Measurements from ENCODE around the gene ADARB2. TPM values are rescaled to one million over a fixed set of nuclear protein-coding genes. Genes with fewer than 3 reads are reported as not detected.

The ADARB2 gene
- total and polyA plus RNA-seq, 10 of the 15 experiments (the other 5 are each of a cell fraction or from before 2014, with no cell fraction given): 0.02 to 4.1 (median 0.76) TPM

DNA sequence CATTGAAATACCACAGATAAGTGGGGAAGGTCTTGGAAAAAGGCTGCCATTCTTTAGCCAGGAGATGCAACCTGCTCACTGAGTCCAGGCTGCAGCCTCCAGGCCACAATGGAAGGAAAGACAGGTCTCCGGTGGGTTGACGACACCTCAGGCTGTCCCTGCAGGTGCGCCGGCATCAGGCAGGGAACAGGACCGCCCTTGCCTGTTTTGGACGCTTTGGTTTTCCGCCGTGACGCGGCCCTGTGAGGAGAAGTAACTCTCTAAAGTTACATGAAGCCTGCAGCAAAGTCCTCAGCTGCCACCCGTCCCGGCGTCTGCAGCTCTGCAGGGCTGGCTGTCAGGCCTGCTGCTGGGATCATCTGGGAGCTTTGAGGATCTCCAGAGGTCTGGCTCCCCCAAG is 534.1 kb downstream of the ADARB2 start (continued):
- TF ChIP-seq, protein P1, sequence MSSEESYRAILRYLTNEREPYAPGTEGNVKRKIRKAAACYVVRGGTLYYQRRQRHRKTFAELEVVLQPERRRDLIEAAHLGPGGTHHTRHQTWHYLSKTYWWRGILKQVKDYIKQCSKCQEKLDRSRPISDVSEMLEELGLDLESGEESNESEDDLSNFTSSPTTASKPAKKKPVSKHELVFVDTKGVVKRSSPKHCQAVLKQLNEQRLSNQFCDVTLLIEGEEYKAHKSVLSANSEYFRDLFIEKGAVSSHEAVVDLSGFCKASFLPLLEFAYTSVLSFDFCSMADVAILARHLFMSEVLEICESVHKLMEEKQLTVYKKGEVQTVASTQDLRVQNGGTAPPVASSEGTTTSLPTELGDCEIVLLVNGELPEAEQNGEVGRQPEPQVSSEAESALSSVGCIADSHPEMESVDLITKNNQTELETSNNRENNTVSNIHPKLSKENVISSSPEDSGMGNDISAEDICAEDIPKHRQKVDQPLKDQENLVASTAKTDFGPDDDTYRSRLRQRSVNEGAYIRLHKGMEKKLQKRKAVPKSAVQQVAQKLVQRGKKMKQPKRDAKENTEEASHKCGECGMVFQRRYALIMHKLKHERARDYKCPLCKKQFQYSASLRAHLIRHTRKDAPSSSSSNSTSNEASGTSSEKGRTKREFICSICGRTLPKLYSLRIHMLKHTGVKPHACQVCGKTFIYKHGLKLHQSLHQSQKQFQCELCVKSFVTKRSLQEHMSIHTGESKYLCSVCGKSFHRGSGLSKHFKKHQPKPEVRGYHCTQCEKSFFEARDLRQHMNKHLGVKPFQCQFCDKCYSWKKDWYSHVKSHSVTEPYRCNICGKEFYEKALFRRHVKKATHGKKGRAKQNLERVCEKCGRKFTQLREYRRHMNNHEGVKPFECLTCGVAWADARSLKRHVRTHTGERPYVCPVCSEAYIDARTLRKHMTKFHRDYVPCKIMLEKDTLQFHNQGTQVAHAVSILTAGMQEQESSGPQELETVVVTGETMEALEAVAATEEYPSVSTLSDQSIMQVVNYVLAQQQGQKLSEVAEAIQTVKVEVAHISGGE (CRISPR knock-in tag; IDR thresholded peaks at IDR 0.05): no peak
- no peak for TF ChIP-seq RAD51 (IDR thresholded peaks at IDR 0.05)
- no peak for TF ChIP-seq JUNB (IDR thresholded peaks at IDR 0.05)
- no peak for TF ChIP-seq RUNX3 (IDR thresholded peaks at IDR 0.05; ENCODE audit: low read length)
- TF ChIP-seq FOS (IDR thresholded peaks at IDR 0.05; ENCODE audit: borderline replicate concordance, extremely low read depth, insufficient read length): no peak
- no peak for TF ChIP-seq RFX5 (IDR thresholded peaks at IDR 0.05; ENCODE audit: low read depth, low read length)
- TF ChIP-seq POLR2A (IDR thresholded peaks at IDR 0.05; ENCODE audit: low read depth, low read length): no peak
- no peak for TF ChIP-seq SMC3 (IDR thresholded peaks at IDR 0.05; ENCODE audit: borderline replicate concordance, low read length)
- TF ChIP-seq SMAD1 (IDR thresholded peaks at IDR 0.05; ENCODE audit: low read depth, partially characterized antibody): no peak
- TF ChIP-seq ZNF207 (IDR thresholded peaks at IDR 0.05; ENCODE audit: borderline replicate concordance): no peak
- no peak for TF ChIP-seq KDM1A (IDR thresholded peaks at IDR 0.05; ENCODE audit: borderline replicate concordance)
- TF ChIP-seq, protein P2, sequence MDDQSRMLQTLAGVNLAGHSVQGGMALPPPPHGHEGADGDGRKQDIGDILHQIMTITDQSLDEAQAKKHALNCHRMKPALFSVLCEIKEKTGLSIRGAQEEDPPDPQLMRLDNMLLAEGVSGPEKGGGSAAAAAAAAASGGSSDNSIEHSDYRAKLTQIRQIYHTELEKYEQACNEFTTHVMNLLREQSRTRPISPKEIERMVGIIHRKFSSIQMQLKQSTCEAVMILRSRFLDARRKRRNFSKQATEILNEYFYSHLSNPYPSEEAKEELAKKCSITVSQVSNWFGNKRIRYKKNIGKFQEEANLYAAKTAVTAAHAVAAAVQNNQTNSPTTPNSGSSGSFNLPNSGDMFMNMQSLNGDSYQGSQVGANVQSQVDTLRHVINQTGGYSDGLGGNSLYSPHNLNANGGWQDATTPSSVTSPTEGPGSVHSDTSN (IDR thresholded peaks at IDR 0.05; ENCODE audit: insufficient replicate concordance, low read depth, low read length): no peak
- TF ChIP-seq RAD21 (IDR thresholded peaks at IDR 0.05; ENCODE audit: insufficient read depth, low read depth, low read length): no peak

Measured in GM12878 (cell line).